Epithelial cell of prostate (primary cell): ENCODE results near the gene CRYBB3.
"Not testable (repeated sequence)": the region's sequence is repeated elsewhere in the genome, so short reads cannot be mapped to it uniquely, and the experiment has no call there.

Experiments used
- DNase-seq: peaks from one replicate; pipeline ENCODE4 v3.0.0-alpha.2; 2011; ENCODE audit warnings: low read depth, low spot score
- H3K27ac ChIP-seq: fragments of 450-650 bp; 2 replicates; pipeline ENCODE4 v1.5.1; 2017; ENCODE audit warnings: mild to moderate bottlenecking

The CRYBB3 gene

GRCh38 chr22:25174156-25174887, 25.3 kb upstream of the CRYBB3 start:
- no peak for DNase-seq
- H3K27ac ChIP-seq: no peak overlapping the region

GRCh38 chr22:25174888-25175411, 24.7 kb upstream of the CRYBB3 start:
- no peak overlapping the region for H3K27ac ChIP-seq
- no peak for DNase-seq

GRCh38 chr22:25176175-25176574, 23.5 kb upstream of the CRYBB3 start:
- peak; percentile 78 for DNase-seq

GRCh38 chr22:25176799-25177198, 22.9 kb upstream of the CRYBB3 start:
- no peak for DNase-seq
- peak overlapping the region; percentile 61 for H3K27ac ChIP-seq

More at GRCh38 chr22:25176175-25176574, 23.5 kb upstream of the CRYBB3 start:
- H3K27ac ChIP-seq: peak overlapping the region; percentile 61

DNA sequence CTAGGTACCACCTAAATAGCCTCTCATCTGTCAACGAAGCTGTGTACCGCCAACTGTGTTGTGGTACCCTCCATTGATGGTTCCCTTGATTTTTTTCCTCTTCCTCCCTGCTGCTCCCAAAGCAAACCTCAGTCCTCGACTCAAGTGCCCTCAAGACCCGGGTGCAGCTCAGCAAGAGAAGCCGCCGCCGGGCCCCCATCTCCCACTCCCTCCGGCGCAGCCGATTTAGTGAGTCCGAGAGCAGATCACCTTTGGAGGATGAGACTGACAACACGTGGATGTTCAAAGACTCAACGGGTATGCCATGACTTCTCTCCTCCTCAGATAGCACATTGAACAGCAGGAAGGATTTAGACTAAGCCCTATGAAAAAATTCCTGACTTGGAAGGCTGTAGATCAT, 22.4 kb upstream of the CRYBB3 start:
- no peak overlapping the region for H3K27ac ChIP-seq
- DNase-seq: no peak

- no peak for DNase-seq
- no peak overlapping the region for H3K27ac ChIP-seq
Measured at GRCh38 chr22:25177895-25178294, 21.8 kb upstream of the CRYBB3 start.

- DNase-seq, H3K27ac ChIP-seq: not testable (repeated sequence)
Measured at GRCh38 chr22:25178348-25178747, 21.3 kb upstream of the CRYBB3 start.

DNA sequence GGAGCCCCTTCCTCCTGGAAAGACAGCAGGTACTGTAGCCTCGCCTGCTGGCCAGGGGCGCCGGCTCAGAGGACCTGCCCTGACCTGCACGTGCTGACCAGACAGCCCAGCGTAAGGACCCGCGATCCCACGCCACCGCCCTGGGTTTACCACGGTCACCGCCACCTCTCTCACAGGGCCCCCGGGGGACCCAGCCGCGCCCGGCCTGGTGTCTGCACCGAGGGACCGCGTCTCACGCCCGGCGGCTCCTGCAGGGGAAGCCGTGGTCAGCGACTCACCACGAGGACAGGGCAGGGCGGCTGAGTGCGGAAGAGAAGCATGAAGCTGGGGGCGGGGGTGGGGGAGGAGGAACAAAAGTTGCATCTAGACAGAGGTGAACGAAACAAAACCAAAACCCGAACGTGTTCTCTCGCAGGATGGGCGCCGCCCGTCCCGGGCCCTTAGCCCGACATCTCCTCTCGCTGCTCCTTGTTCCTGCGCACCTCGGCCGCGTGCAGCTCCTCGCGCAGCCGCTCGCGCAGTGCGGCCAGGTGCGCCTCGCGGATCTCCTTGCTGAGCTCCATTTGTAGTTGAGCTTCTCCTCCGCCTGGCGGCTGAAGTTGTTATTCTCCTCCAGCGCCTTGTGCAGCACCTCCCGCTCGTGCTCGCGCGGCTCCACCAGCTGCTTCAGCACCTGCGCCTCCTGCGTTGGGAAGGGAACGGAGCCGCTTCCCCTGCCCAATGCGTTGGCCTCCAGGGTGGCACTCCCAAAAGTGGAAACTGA, 20.6 kb upstream of the CRYBB3 start:
- DNase-seq, H3K27ac ChIP-seq: not testable (repeated sequence)

GRCh38 chr22:25182131-25183110, 17.2 kb upstream of the CRYBB3 start:
- DNase-seq: no peak
- no peak overlapping the region for H3K27ac ChIP-seq

DNA sequence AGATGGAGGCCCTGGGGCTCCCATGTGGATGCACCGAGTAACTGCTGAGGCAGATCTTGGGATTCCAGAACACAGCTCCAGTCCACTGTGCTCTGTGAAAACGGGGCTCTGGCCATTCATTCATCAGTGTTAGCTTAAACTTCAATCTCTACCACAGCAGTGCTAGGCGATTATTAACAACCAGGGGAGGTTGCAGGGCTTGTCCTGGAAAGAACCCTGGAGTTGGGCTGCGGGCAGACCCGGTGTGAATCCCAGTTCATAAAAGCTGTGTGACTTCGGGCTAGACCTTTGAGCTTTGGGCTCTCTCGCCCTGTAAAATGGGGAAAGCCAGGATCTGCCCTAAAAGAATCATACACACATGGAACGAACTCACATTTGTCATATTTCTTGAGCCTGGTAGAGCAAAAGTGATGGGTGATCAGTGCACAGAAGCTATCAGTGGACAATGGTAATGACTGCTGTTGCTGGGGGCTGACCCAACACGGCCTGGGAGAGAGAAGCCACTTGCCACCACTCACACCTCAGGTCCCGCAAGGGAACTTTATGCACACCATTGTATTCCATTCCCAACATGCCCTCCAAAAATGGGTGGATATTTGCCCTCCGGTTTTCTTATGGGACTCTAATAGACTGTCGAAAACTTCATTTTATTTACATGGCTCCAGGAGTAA, 15.6 kb upstream of the CRYBB3 start:
- no peak for DNase-seq
- no peak overlapping the region for H3K27ac ChIP-seq

DNA sequence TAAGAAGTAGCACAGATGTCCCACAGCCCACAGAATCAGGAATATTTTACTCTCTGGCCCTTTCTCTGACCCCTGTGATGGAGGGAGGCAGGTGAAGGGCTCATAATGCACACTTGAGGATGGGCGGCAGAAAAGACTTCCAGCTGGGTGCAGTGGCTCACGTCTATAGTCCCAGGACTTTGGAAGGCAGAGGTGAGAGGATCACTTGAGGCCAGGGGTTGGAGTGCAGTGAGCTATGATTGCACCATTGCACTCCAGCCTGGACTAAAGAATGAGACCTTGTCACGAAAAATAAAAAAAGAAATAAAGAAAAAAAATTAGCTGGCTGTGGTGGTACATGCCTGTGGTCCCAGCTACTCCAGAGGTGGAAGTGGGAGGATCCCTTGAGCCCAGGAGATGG, 13.5 kb upstream of the CRYBB3 start:
- DNase-seq: no peak
- no peak overlapping the region for H3K27ac ChIP-seq

GRCh38 chr22:25187469-25187868, 12.2 kb upstream of the CRYBB3 start:
- no peak for DNase-seq

GRCh38 chr22:25192406-25192805, 7.3 kb upstream of the CRYBB3 start:
- DNase-seq: no peak
- no peak overlapping the region for H3K27ac ChIP-seq

More at GRCh38 chr22:25187469-25187868, 12.2 kb upstream of the CRYBB3 start:
- no peak overlapping the region for H3K27ac ChIP-seq

DNA sequence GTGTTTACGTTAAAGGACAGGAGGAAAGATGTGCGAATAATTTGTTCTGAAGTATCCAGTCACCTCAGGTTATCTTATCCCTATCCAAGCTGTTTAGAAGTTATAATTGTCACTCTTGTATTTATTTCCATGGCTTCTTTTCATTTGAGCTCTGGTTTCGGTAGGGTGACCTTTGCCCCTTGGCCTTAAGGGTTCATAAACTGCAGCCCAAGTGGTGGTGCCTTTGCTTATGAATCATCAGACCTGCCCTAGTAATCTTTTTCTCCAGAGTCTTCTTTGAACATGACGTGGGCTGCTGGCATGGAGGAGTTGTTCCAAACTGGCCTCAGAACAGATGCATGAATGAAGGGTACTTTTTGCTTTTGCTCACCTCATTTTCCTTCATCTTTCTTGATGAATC, 6.5 kb upstream of the CRYBB3 start:
- no peak overlapping the region for H3K27ac ChIP-seq
- DNase-seq: no peak

GRCh38 chr22:25193548-25193947, 6.1 kb upstream of the CRYBB3 start:
- no peak for DNase-seq
- H3K27ac ChIP-seq: no peak overlapping the region

- no peak for DNase-seq
- H3K27ac ChIP-seq: no peak overlapping the region
Measured at GRCh38 chr22:25196326-25196725, 3.3 kb upstream of the CRYBB3 start.

DNA sequence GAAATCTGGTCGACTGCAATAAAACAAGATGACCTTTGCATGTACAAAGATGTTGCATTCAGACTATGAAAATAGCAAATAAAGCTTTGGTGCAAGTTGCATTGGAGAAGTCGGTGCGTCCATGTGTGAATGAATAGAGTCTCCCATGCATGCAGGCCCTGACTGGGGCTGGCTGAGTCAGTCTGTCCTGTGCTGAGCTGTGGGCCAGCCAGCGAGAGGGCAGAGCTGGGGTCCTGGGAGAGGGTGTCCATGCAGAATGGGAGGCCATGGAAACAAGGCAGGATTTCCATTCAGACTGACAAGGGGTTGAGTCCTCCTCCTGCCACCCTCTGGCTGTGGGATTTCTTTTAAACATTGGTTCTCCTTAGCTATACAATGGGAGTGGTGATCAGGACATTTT, 2.3 kb upstream of the CRYBB3 start:
- no peak for DNase-seq
- no peak overlapping the region for H3K27ac ChIP-seq

GRCh38 chr22:25200967-25201366, 1.3 kb downstream of the CRYBB3 start:
- DNase-seq: no peak
- H3K27ac ChIP-seq: no peak overlapping the region

DNA sequence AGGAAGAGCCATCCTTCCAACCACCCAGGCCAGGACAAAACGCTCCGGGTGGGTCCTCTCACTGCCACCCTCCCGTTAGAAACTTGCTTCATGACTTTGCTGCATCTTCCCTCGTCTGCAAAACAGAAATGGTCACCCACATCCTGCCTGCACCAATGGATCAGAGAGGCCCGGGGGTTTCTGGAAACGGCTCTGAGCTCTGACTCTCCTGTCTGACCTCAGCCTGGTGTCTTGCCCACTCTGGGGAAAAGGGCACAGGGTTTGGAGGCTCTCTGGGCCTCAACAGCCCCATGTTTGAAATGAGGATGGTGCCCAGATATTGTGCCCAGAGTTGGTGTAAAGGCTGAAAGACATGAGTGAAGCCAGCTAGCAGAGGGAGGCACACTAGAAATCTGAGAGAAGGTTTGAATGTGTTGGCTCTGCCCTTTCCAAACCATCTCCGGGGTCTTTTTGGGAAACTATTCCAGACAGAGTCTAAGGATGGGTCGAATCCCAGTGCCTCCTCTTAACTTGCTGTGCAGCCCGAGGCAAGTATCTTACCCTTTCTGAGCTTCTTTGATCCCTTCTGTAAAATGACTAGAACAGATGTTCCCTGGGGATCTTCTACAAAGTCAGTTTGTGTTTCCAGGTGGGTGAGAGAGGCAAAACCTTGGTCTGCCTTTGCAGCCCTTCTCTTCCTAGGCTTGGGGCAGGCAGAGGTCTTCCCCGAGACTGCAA, 2.1 kb downstream of the CRYBB3 start:
- no peak for DNase-seq
- H3K27ac ChIP-seq: no peak overlapping the region
